PC-9 (cell line): ENCODE results near the gene HNRNPF.

ENCODE experiments used
- CTCF ChIP-seq: fragments of 200-600 bp; sonication (generic); conservative IDR thresholded peaks from 2 replicates; pipeline ENCODE4 v1.6.1; 2017; ENCODE audit warnings: mixed run types, antibody characterized with exemption, mild to moderate bottlenecking, moderate library complexity
- EZH2 ChIP-seq: fragments of 200-600 bp; sonication (generic); IDR thresholded peaks from 2 replicates; pipeline ENCODE4 v1.8.0; 2017; ENCODE audit warnings: antibody characterized with exemption, low read depth

GRCh38 chr10:43384252-43385221 lies 24.4 kb downstream of the HNRNPF start:
- TF ChIP-seq CTCF, result no peak
- no peak for TF ChIP-seq EZH2
